Measurements from ENCODE around the gene F10. TPM values are rescaled to one million over a fixed set of nuclear protein-coding genes. Genes with fewer than 3 reads are reported as not detected.
A peak's percentile ranks its signal among the peaks of the same experiment; 100 is the strongest.

F10 gene
- total and polyA plus RNA-seq, 2 donors (not counting 3 experiments of a cell fraction or from before 2014, with no cell fraction given), result 0.25 TPM; not detected in 1

- Histone ChIP-seq H3K4me1 (ENCODE audit: control insufficient read depth, extremely low read depth, insufficient read depth, low read length) (peaks cover 6% of the 10 kb centered on the region), H3K9me1 (replicated peaks; ENCODE audit: control insufficient read depth, extremely low read depth, insufficient read depth, low read length) (no peaks in the 10 kb centered on the region), H2AFZ (ENCODE audit: low read depth, low read length) (no peak overlapping the region), H3K4me2 (ENCODE audit: insufficient read depth, low read length) (no peak overlapping the region), H3K27me3 (ENCODE audit: control insufficient read depth in 2 of 2, insufficient read depth in 2 of 2, low read length in 2 of 2) (peaks cover under 1 to 9% of the 10 kb centered on the region in 2 experiments), H3K79me2 (ENCODE audit: control insufficient read depth, insufficient read depth, low read length) (no peaks in the 10 kb centered on the region), H4K20me1 (replicated peaks; ENCODE audit: control insufficient read depth, extremely low read depth, insufficient read depth, low read length) (no peaks in the 10 kb centered on the region), H3K4me3 (replicated peaks in 1 of 3; ENCODE audit: insufficient read depth in 1 of 3, low read depth in 1 of 3, low read length in 3 of 3) (no peak overlapping the region), H3K36me3 (ENCODE audit: control insufficient read depth in 2 of 2, extremely low read depth in 1 of 2, insufficient read depth in 2 of 2, low read length in 2 of 2) (no peaks in the 10 kb centered on the region), H3K9me3 (replicated peaks; ENCODE audit: control insufficient read depth, insufficient read depth, low read length) (no peaks in the 10 kb centered on the region), H3K27ac (ENCODE audit: insufficient read depth, low read depth, low read length) (no peak overlapping the region), H3K9ac (replicated peaks; ENCODE audit: extremely low read depth, insufficient read depth, low read length) (no peak overlapping the region)
- dilution Hi-C loops (cut with MboI; ENCODE audit: extremely low pct_ligation_motif_present, low sequenced_read_pairs), result no loop called here
- intact Hi-C loops (cut with micrococcal nuclease), result no loop called here
- no peak for FAIRE-seq
- TF ChIP-seq JUN (IDR thresholded peaks at IDR 0.05; ENCODE audit: borderline replicate concordance, insufficient read depth, insufficient read length, low read depth) (no peak), CTCF (IDR thresholded peaks at IDR 0.05; ENCODE audit: extremely low read depth in 1 of 2, insufficient read depth in 1 of 2, low read depth in 1 of 2, low read length in 2 of 2) (no peak), POLR2AphosphoS5 (IDR thresholded peaks at IDR 0.05; ENCODE audit: insufficient read depth, low read depth, low read length) (no peak)
- BruUV-seq (replicated peaks), result no TSS peak
- CTCF ChIA-PET, result no interaction called here
- POLR2A ChIA-PET, result no interaction called here
- no peak for DNase-seq (ENCODE audit: low read depth, low spot score)
Measured at GRCh38 chr13:113151745-113152690, 29.4 kb downstream of the F10 start.

- intact Hi-C loops (cut with micrococcal nuclease) (no loop called here), dilution Hi-C loops (cut with MboI; ENCODE audit: extremely low pct_ligation_motif_present, low sequenced_read_pairs) (no loop called here)
- Histone ChIP-seq H3K4me2 (ENCODE audit: insufficient read depth, low read length) (no peak overlapping the region), H3K9ac (replicated peaks; ENCODE audit: extremely low read depth, insufficient read depth, low read length) (no peak overlapping the region), H2AFZ (ENCODE audit: low read depth, low read length) (peak overlapping the region; percentile 72), H3K4me3 (replicated peaks in 1 of 3; ENCODE audit: insufficient read depth in 1 of 3, low read depth in 1 of 3, low read length in 3 of 3) (no peak overlapping the region), H3K36me3 (ENCODE audit: control insufficient read depth in 2 of 2, extremely low read depth in 1 of 2, insufficient read depth in 2 of 2, low read length in 2 of 2) (no peaks in the 10 kb centered on the region), H3K79me2 (ENCODE audit: control insufficient read depth, insufficient read depth, low read length) (no peaks in the 10 kb centered on the region), H3K4me1 (ENCODE audit: control insufficient read depth, extremely low read depth, insufficient read depth, low read length) (peaks cover 6% of the 10 kb centered on the region), H3K27ac (ENCODE audit: insufficient read depth, low read depth, low read length) (no peak overlapping the region), H3K9me1 (replicated peaks; ENCODE audit: control insufficient read depth, extremely low read depth, insufficient read depth, low read length) (no peaks in the 10 kb centered on the region), H3K27me3 (ENCODE audit: control insufficient read depth in 2 of 2, insufficient read depth in 2 of 2, low read length in 2 of 2) (peaks cover 2 to 9% of the 10 kb centered on the region in 2 experiments), H3K9me3 (replicated peaks; ENCODE audit: control insufficient read depth, insufficient read depth, low read length) (no peaks in the 10 kb centered on the region), H4K20me1 (replicated peaks; ENCODE audit: control insufficient read depth, extremely low read depth, insufficient read depth, low read length) (no peaks in the 10 kb centered on the region)
- DNase-seq (ENCODE audit: low read depth, low spot score), result no peak
- no peak for FAIRE-seq
- POLR2A ChIA-PET, result no interaction called here
- no TSS peak for BruUV-seq (replicated peaks)
- TF ChIP-seq MAX (IDR thresholded peaks at IDR 0.05; ENCODE audit: insufficient read depth, insufficient read length), result no peak
- TF ChIP-seq POLR2AphosphoS5 (IDR thresholded peaks at IDR 0.05; ENCODE audit: insufficient read depth, low read depth, low read length), result no peak
- no peak for TF ChIP-seq MYC (IDR thresholded peaks at IDR 0.05; ENCODE audit: low read depth, low read length)
- no peak for TF ChIP-seq POLR2A (IDR thresholded peaks at IDR 0.05; ENCODE audit: low read depth, low read length)
- no peak for TF ChIP-seq GATA2 (IDR thresholded peaks at IDR 0.05; ENCODE audit: insufficient read depth, insufficient read length, low read depth, low read length)
- TF ChIP-seq EZH2 (IDR thresholded peaks at IDR 0.05; ENCODE audit: borderline replicate concordance, low read depth, low read length, severe bottlenecking), result no peak
- no peak for TF ChIP-seq CTCF (IDR thresholded peaks at IDR 0.05; ENCODE audit: extremely low read depth in 1 of 2, insufficient read depth in 1 of 2, low read depth in 1 of 2, low read length in 2 of 2)
- TF ChIP-seq FOS (IDR thresholded peaks at IDR 0.05; ENCODE audit: borderline replicate concordance, insufficient read depth, low read length), result no peak
- no peak for TF ChIP-seq JUN (IDR thresholded peaks at IDR 0.05; ENCODE audit: borderline replicate concordance, insufficient read depth, insufficient read length, low read depth)
- CTCF ChIA-PET, result no interaction called here
Measured at GRCh38 chr13:113152691-113152983, 30.0 kb downstream of the F10 start.

All from endothelial cell of umbilical vein (primary cell).